HEK293 (cell line): ENCODE data around the gene PADI3.

Source experiments
- CTCF ChIP-seq: fragments of 450-650 bp; formaldehyde crosslinking; IDR thresholded peaks from 2 replicates; pipeline ENCODE4 v1.5.1; 2016; ENCODE audit warnings: missing biosample characterization, missing genetic modification characterization
- PRDM4 ChIP-seq: fragments of 450-650 bp; formaldehyde crosslinking; IDR thresholded peaks from 2 replicates; pipeline ENCODE4 v1.5.1; 2017; ENCODE audit warnings: missing biosample characterization, missing genetic modification characterization
- REST ChIP-seq: fragments of 450-650 bp; formaldehyde crosslinking; IDR thresholded peaks from 2 replicates; pipeline ENCODE4 v1.5.1; 2016; ENCODE audit warnings: missing biosample characterization, missing genetic modification characterization
- WT1 ChIP-seq: fragments of 450-650 bp; formaldehyde crosslinking; IDR thresholded peaks from 2 replicates; pipeline ENCODE4 v1.5.1; 2016; ENCODE audit warnings: missing biosample characterization, missing genetic modification characterization
- ZBTB1 ChIP-seq: fragments of 450-650 bp; formaldehyde crosslinking; IDR thresholded peaks from 2 replicates; pipeline ENCODE4 v1.5.1; 2016; ENCODE audit warnings: missing biosample characterization, missing genetic modification characterization
- ZBTB11 ChIP-seq: fragments of 450-650 bp; formaldehyde crosslinking; conservative IDR thresholded peaks from 2 replicates; pipeline ENCODE4 v1.5.1; 2016; ENCODE audit warnings: low read depth, missing biosample characterization, missing genetic modification characterization
- ZNF10 ChIP-seq: fragments of 450-650 bp; formaldehyde crosslinking; IDR thresholded peaks from 2 replicates; pipeline ENCODE4 v1.5.1; 2017; ENCODE audit warnings: missing biosample characterization, missing genetic modification characterization
- ZNF335 ChIP-seq: fragments of 450-650 bp; formaldehyde crosslinking; conservative IDR thresholded peaks from 2 replicates; pipeline ENCODE4 v1.5.1; 2016; ENCODE audit warnings: missing biosample characterization, missing genetic modification characterization
- ZNF404 ChIP-seq: fragments of 450-650 bp; formaldehyde crosslinking; IDR thresholded peaks from 2 replicates; pipeline ENCODE4 v1.5.1; 2017; ENCODE audit warnings: missing biosample characterization, missing genetic modification characterization
- ZNF558 ChIP-seq: fragments of 450-650 bp; formaldehyde crosslinking; IDR thresholded peaks from 2 replicates; pipeline ENCODE4 v1.5.1; 2016; ENCODE audit warnings: missing biosample characterization, missing genetic modification characterization
- ZNF830 ChIP-seq: fragments of 450-650 bp; IDR thresholded peaks from 2 replicates; pipeline ENCODE4 v1.5.0; 2018; ENCODE audit warnings: missing biosample characterization, missing genetic modification characterization, low read depth, mild to moderate bottlenecking, moderate library complexity

- TF ChIP-seq CTCF (tag by site-specific recombination) (no peak), ZBTB1 (no peak), ZNF830 (no peak), ZNF335 (tag by site-specific recombination) (no peak), ZNF10 (no peak), ZNF558 (tag by site-specific recombination) (no peak), WT1 (tag by site-specific recombination) (no peak), ZBTB11 (tag by site-specific recombination) (no peak), PRDM4 (tag by site-specific recombination) (no peak), ZNF404 (tag by site-specific recombination) (no peak), REST (tag by site-specific recombination) (no peak)
Measured at GRCh38 chr1:17217607-17218006, 31.3 kb upstream of the PADI3 start.
